DND-41 (cell line): ENCODE data around the gene PRR36.

Experiments used
- ATAC-seq: fragments of 200-7000 bp; cut with Tn5 transposase; 3 replicates; pipeline ENCODE4 v1.9.1; 2021; ENCODE audit warnings: low read depth; ENCODE audit not compliant: insufficient read depth
- DNase-seq: peaks from one replicate; pipeline ENCODE4 v3.0.0-alpha.2; 2020
- H2AFZ ChIP-seq: 2 replicates; pipeline ENCODE4 v1.6.0; 2012; ENCODE audit warnings: low read depth, low read length
- H3K27ac ChIP-seq: 2 replicates; pipeline ENCODE4 v1.5.1; 2012; ENCODE audit warnings: low read length, inconsistent platforms
- H3K27me3 ChIP-seq: fragments of 200-600 bp; sonication (generic); 2 replicates; pipeline ENCODE4 v1.6.0; 2012; ENCODE audit warnings: low read length, mild to moderate bottlenecking, inconsistent platforms; ENCODE audit not compliant: insufficient read depth, poor library complexity
- H3K36me3 ChIP-seq: 2 replicates; pipeline ENCODE4 v1.5.1; 2012; ENCODE audit warnings: low read length, inconsistent platforms; ENCODE audit not compliant: insufficient read depth
- H3K4me1 ChIP-seq: 2 replicates; pipeline ENCODE4 v1.5.1; 2012; ENCODE audit warnings: mild to moderate bottlenecking, low read length; ENCODE audit not compliant: insufficient read depth
- H3K4me2 ChIP-seq: 2 replicates; pipeline ENCODE4 v1.6.0; 2012; ENCODE audit warnings: mild to moderate bottlenecking, moderate library complexity, low read length, inconsistent platforms; ENCODE audit not compliant: insufficient read depth
- H3K4me3 ChIP-seq, 2 experiments: fragments of 200-600 bp in 1 of 2; shearing (Covaris generic) in 1 of 2; 2 replicates each; pipeline ENCODE4 v1.5.1; 2012 to 2016; ENCODE audit warnings: inconsistent platforms in 2 of 2, low read length in 2 of 2, mild to moderate bottlenecking in 2 of 2, low read depth in 1 of 2, moderate library complexity in 1 of 2
- H3K79me2 ChIP-seq: 2 replicates; pipeline ENCODE4 v1.6.0; 2012; ENCODE audit warnings: low read length, inconsistent platforms; ENCODE audit not compliant: insufficient read depth
- H3K9ac ChIP-seq: 2 replicates; pipeline ENCODE4 v1.6.0; 2012; ENCODE audit warnings: low read depth, mild to moderate bottlenecking, inconsistent platforms, low read length, moderate library complexity
- H3K9me3 ChIP-seq: 2 replicates; pipeline ENCODE4 v1.5.1; 2012; ENCODE audit warnings: low read length, moderate library complexity, mild to moderate bottlenecking, inconsistent platforms; ENCODE audit not compliant: insufficient read depth, severe bottlenecking
- H4K20me1 ChIP-seq: 2 replicates; pipeline ENCODE4 v1.6.0; 2012; ENCODE audit warnings: low read length; ENCODE audit not compliant: insufficient read depth
- EZH2 ChIP-seq: IDR thresholded peaks from 3 replicates; pipeline ENCODE4 v1.6.1; 2012; ENCODE audit warnings: borderline replicate concordance, low read depth, mild to moderate bottlenecking, moderate library complexity, low read length, inconsistent platforms; ENCODE audit not compliant: severe bottlenecking
- TF ChIP-seq, protein P1 (sequence below): IDR thresholded peaks from 2 replicates; pipeline ENCODE4 v1.5.1; 2012; ENCODE audit warnings: borderline replicate concordance, low read length, moderate library complexity, mild to moderate bottlenecking; ENCODE audit not compliant: poor library complexity, severe bottlenecking; ENCODE audit errors: extremely low read depth

PRR36 gene

DNA sequence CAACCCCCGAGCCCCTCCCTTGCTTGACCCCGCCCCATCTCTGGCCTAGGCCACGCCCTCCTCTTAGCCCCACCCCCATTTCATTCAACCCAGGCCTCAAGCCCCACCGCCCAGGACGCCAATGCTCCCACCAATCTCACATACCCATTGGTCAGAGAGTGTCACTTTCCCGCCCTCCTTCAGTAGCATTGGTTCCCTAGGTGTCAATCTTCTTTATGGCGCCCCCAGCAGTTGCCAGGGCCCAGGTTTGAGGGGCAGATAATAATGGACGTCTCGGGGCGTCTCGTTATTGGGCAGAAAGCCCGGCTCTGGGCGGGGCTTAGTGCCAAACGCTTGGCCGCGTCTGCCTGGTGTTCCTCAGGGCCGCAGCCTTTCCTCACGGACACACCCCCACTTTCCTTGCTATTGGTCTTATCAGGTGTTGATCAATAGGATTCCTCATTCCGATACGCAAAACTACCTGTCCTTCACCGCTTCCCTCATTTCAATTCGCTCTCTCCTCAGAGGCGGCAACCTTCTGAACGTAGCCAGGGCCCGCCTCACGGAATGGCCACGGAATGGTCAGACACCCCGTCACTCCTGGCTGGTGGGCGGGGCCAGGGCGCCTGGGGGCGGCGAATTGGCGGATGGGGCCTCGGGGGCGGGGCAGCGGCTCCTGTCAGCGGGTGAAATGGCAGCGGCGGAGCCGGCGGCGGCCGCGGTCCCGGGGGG is 44.5 kb downstream of the PRR36 start, which contains the start of gene EVI5L:
TSS of gene EVI5L (plus strand) at position 658 of the 711 bp plus-strand sequence. CDS start 16,325 bp downstream, outside the sequence.
- Histone ChIP-seq H3K27me3 (no peaks in the 10 kb centered on the region), H3K27ac (peak within 1 kb of the TSS; percentile 58), H4K20me1 (peaks cover 12% of the 10 kb centered on the region; the same call in 1 of the 2 replicates), H3K4me1 (peaks cover 30% of the 10 kb centered on the region), H3K4me2 (peak within 1 kb of the TSS; percentile 75), H2AFZ (peak within 1 kb of the TSS; percentile 75), H3K9me3 (no peaks in the 10 kb centered on the region), H3K9ac (peak within 1 kb of the TSS; percentile 66), H3K4me3 (peak within 1 kb of the TSS; percentile 58 to 68; a peak in 3 of 4 replicates), H3K36me3 (no peaks in the 10 kb centered on the region), H3K79me2 (peaks cover 25% of the 10 kb centered on the region)
- TF ChIP-seq EZH2 = no peak
- TF ChIP-seq, protein P1, sequence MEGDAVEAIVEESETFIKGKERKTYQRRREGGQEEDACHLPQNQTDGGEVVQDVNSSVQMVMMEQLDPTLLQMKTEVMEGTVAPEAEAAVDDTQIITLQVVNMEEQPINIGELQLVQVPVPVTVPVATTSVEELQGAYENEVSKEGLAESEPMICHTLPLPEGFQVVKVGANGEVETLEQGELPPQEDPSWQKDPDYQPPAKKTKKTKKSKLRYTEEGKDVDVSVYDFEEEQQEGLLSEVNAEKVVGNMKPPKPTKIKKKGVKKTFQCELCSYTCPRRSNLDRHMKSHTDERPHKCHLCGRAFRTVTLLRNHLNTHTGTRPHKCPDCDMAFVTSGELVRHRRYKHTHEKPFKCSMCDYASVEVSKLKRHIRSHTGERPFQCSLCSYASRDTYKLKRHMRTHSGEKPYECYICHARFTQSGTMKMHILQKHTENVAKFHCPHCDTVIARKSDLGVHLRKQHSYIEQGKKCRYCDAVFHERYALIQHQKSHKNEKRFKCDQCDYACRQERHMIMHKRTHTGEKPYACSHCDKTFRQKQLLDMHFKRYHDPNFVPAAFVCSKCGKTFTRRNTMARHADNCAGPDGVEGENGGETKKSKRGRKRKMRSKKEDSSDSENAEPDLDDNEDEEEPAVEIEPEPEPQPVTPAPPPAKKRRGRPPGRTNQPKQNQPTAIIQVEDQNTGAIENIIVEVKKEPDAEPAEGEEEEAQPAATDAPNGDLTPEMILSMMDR = peak; percentile 10
- ATAC-seq (peak; percentile 92), DNase-seq (peak; percentile 99)

DNA sequence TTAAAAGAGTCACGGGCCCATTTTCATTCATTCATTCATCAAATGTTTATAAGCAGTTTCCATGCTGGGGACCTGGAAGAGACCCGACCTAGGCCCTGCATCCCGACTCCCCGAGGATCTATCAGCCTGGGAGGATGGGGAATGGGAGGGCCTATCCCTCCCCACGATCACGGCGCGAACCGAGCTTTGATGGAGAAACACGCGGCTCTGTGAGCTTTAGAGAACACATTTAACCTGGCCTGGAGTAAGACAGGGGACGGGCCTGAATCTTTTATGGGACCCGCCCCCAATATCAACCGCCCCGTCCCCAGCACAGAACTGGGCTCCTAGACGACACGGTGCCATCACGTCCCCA is 45.0 kb downstream of the PRR36 start:
- Histone ChIP-seq H3K79me2 (peaks cover 21% of the 10 kb centered on the region), H3K27ac (peak overlapping the region; percentile 58), H3K9me3 (no peaks in the 10 kb centered on the region), H3K36me3 (no peaks in the 10 kb centered on the region), H3K4me3 (peak overlapping the region; percentile 2 to 53; a peak in 3 of 4 replicates), H3K4me1 (peaks cover 30% of the 10 kb centered on the region), H3K9ac (peak overlapping the region; percentile 34), H2AFZ (peak overlapping the region; percentile 75), H3K4me2 (peak overlapping the region; percentile 73), H3K27me3 (no peaks in the 10 kb centered on the region), H4K20me1 (peaks cover 12% of the 10 kb centered on the region; the same call in 1 of the 2 replicates)
- ATAC-seq (no peak), DNase-seq (no peak)
- TF ChIP-seq, protein P1 = no peak
- TF ChIP-seq EZH2 = no peak

DNA sequence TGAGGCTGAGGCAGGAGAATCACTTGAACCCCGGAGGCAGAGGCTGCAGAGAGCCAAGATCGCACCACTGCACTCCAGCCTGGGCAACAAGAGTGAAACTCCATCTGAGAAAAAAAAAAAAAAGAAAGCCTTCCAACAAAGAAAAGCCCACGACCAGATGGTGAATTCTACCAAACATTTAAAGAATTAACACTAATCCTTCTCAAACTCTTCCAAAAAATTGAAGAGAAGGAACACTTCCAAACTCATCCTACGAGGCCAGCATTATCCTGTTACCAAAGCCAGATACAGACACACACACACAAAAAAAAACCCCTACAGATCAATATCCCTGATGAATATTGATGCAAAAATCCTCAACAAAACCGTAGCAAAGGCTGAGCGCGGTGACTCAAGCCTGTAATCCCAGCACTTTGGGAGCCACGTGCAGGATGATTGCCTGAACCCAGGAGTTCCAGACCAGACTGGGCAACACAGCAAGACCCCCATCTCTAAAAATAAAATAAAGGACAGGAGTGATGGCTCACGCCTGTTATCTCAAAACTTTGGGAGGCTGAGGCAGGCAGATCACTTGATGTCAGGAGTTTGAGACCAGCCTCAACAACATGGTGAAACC is 50.4 kb downstream of the PRR36 start:
- TF ChIP-seq EZH2 = no peak
- no peak overlapping the region for H3K4me2 ChIP-seq
- no peak overlapping the region for H3K4me3 ChIP-seq
- H3K79me2 ChIP-seq = no peaks in the 10 kb centered on the region
- ATAC-seq = no peak
- H3K27me3 ChIP-seq = peaks cover 12% of the 10 kb centered on the region
- DNase-seq = no peak
- no peaks in the 10 kb centered on the region for H3K36me3 ChIP-seq
- no peaks in the 10 kb centered on the region for H4K20me1 ChIP-seq
- H2AFZ ChIP-seq = no peak overlapping the region
- H3K9me3 ChIP-seq = peaks cover 2% of the 10 kb centered on the region
- peaks cover 2% of the 10 kb centered on the region for H3K4me1 ChIP-seq
- H3K27ac ChIP-seq = no peak overlapping the region
- no peak overlapping the region for H3K9ac ChIP-seq

DNA sequence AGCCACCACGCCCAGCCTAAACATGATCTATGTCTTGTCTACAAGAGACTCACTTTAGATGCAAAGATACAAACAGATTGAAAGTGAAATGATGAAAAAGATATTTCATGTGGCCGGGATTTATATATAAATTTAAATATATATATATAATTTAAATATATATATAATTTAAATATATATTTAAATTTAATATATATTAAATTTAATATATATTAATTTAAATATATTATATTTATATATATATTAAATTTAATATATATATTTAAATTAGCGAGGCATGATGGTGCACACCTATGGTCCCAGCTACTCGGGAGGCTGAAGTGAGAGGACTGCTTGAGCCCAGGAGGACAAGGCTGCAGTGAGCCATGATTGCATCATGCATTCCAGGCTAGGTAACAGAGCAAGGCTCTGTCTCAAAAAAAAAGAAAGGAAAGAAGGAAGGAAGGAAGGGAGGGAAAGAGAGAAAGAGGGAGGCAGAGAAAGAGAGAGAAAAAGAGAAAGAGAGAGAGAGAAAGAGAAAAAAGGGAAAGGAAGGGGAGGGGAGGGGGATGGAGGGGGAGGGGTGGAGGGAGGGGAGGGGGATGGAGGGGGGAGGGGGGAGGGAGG is 51.2 kb downstream of the PRR36 start:
- no peaks in the 10 kb centered on the region for H3K4me1 ChIP-seq
- H3K27me3 ChIP-seq = peaks cover 12% of the 10 kb centered on the region
- DNase-seq (no peak), ATAC-seq (no peak)
- no peaks in the 10 kb centered on the region for H3K79me2 ChIP-seq
- H4K20me1 ChIP-seq = no peaks in the 10 kb centered on the region
- no peaks in the 10 kb centered on the region for H3K36me3 ChIP-seq
- no peak overlapping the region for H3K4me3 ChIP-seq
- H3K9ac ChIP-seq = no peak overlapping the region
- TF ChIP-seq EZH2 = no peak
- TF ChIP-seq, protein P1 = no peak
- H3K27ac ChIP-seq = no peak overlapping the region
- no peak overlapping the region for H2AFZ ChIP-seq
- H3K4me2 ChIP-seq = no peak overlapping the region
- H3K9me3 ChIP-seq = peaks cover 4% of the 10 kb centered on the region
